Right ventricle myocardium superior (tissue), 1 donor: Measurements from ENCODE around the gene ALDH3B1. TPM values are rescaled to one million over a fixed set of nuclear protein-coding genes. Genes with fewer than 3 reads are reported as not detected.

ENCODE experiments used
- ATAC-seq: fragments of 200-7000 bp; cut with Tn5 transposase; one replicate; pipeline ENCODE4 v1.9.1; 2020; ENCODE audit warnings: mild to moderate bottlenecking; ENCODE audit not compliant: poor library complexity
- DNase-seq: peaks from one replicate; pipeline ENCODE4 v3.0.0-alpha.2; 2020
- intact Hi-C: fragments of 100-400 bp; cut with DNase I; formaldehyde crosslinking; loops from one replicate; pipeline ENCODE4 v1.11.2; 2022
- total RNA-seq: library from RNA; stranded (reverse); fragmentation: NEBNext Ultra II Directional; extraction: Animal tissue kit (Norgen Biotek cat#: 25700); gene quantifications from one replicate; pipeline ENCODE4 v1.2.1, GENCODE V29; 2021
- donor health status: DM: no; HTN: yes; CAD: no; lungs with severe emphysema.

ALDH3B1 gene
- total RNA-seq, 1 donor from 2014 or later, result 4.4 TPM

DNA sequence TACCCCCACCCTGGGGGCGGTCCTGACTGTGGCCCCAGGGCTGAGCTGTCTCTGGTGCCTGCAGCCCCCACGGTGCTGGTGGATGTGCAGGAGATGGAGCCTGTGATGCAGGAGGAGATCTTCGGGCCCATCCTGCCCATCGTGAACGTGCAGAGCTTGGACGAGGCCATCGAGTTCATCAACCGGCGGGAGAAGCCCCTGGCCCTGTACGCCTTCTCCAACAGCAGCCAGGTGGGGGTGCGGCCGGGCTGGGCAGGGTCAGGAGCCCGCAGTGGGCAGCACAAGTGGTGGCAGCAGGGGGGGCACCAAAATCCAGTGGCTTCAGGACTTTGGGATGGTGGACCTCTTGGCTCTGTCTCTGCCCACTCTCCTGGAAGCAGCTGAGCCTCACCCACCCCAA lies 12.4 kb downstream of the ALDH3B1 start:
- DNase-seq, result no peak
- ATAC-seq, result no peak
- intact Hi-C loops, result no loop called here

DNA sequence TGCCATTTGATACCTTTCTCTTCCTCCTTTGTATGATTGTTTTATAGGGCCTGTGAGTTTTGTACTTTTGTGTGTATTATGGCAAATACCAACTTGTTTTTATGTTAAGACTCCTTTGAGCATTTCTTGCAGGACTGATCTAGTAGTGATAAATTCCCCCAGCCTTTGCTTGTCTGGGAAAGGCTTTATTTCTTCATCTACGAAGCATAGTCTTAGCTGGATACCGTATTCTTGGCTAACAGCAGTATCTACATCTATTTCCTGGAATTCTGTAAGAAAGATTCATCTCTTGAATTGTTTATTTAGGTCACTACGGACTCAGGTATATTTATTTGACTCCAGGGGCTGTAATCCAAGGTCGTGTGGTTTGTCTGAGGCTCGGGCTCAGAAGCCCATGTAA lies 14.4 kb downstream of the ALDH3B1 start:
- ATAC-seq (no peak), DNase-seq (no peak)
- intact Hi-C loops, result no loop called here

GRCh38 chr11:68025047-68025446 lies 14.9 kb downstream of the ALDH3B1 start:
- intact Hi-C loops, result no loop called here
- DNase-seq (no peak), ATAC-seq (no peak)

DNA sequence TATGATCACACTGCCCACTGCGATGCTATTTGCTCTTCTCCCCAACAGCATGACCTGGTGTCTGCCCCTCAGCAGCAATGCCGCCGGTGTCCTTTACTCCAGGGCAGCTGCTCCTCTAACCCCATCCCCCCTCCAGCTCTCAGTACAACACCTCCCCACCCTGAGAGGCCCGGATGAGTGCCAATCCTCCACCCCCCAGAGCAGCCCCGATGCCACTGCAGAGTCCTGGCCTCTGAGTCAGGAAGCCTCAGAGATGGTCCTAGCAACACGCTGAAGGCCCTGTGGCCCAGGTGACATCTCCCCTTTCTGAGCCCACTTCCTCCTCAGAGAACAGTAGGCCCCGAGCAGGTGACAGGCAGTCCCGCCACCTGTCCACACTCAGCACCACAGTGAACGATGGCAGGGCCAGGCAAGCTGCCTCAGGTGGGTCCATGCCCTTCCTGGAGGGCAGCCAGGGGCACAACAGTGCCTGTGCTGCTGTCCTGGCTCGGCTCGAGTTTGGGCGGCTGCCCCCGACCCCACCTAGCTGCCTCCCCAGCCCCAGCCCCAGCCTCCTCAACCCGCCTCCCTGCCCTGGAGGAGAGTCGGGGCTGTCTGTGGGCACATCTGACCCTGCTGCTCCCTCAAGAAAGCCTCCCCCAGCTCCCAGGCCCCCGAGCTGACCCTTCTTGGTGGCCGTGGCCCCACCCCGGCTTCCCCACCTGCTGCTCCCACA lies 16.4 kb downstream of the ALDH3B1 start:
- intact Hi-C loops, result no loop called here
- DNase-seq, result no peak
- no peak for ATAC-seq

GRCh38 chr11:68027667-68028066 lies 17.5 kb downstream of the ALDH3B1 start:
- DNase-seq (no peak), ATAC-seq (no peak)
- intact Hi-C loops, result no loop called here

- ATAC-seq (no peak), DNase-seq (no peak)
- intact Hi-C loops, result no loop called here
These were observed 18.8 kb downstream of the ALDH3B1 start for GRCh38 chr11:68028802-68029545.

- intact Hi-C loops, result loop anchor here (10.0 kb wide), 1 partner anchor 94 kb away; the partner anchor contains the start of gene CHKA
- ATAC-seq (peak; percentile 92), DNase-seq (peak; percentile 99)
These were observed 20.4 kb downstream of the ALDH3B1 start, which contains the start of gene NDUFS8 for GRCh38 chr11:68030318-68031143. NDUFS8 (plus strand) TSS chr11:68030681; CDS start chr11:68032152, 1,471 bp downstream.

DNA sequence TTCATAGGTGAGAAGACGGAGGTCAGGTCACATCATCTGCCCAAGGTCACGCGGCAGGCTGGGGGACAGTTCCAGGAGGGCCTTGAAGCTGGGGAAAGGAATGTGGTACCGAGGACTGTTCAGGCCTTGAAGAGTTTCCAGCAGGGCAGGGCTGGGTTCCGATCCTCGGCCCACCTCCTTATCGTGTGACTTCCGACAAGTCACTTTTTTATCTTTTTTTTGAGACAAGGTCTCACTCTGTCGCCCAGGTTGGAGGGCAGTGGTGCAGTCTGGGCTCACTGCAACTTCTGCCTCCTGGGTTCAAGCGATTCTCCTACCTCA lies 21.0 kb downstream of the ALDH3B1 start:
- ATAC-seq, result peak; percentile 3
- no peak for DNase-seq
- intact Hi-C loops, result loop anchor here (10.0 kb wide), 1 partner anchor 94 kb away; the partner anchor contains the start of gene CHKA

DNA sequence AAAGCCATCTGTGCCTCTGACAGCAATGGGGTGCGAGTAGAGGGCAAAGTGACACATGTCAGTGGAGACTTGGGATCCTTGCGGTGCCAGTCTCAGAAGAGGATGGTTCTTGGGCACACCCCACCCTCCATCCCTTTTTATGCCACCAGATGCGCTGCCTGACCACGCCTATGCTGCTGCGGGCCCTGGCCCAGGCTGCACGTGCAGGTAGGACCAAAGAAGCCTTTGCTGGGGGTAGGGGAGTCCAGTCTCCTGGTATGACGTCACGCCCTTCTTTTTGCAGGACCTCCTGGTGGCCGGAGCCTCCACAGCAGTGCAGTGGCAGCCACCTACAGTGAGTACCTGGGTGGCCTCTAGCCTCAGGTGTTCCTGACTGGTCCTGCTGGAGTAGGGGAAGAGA lies 21.9 kb downstream of the ALDH3B1 start:
- intact Hi-C loops, result loop anchor here (10.0 kb wide), 1 partner anchor 93 kb away; the partner anchor contains the start of gene CHKA
- DNase-seq (no peak), ATAC-seq (no peak)

DNA sequence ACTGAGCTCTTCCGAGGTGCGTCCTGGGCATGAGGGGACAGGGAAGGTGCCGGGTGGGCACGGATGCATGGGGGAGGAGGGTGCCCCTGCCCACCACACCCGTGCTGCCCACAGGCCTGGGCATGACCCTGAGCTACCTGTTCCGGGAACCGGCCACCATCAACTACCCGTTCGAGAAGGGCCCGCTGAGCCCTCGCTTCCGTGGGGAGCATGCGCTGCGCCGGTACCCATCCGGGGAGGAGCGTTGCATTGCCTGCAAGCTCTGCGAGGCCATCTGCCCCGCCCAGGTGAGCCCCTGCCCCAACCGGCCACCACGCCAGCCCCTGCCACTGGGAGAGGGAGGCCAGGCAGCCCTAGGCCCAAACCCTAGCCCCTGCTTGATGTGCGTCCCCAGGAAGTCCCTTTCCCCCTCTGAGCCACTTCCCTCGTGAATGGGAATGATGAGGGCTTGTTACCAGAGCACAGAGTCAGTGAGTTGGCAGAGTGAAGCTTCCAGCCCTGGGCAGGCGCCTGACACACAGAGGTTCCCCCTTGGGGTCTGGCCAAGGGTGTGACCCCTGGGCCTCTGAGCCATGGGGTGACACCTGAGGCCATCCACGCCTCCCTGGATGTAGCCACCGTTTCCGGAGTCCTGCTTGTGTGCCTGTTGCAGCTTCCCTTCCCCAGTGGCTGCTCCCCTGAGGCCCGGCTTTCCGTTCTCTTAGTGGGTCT lies 23.0 kb downstream of the ALDH3B1 start:
- DNase-seq (no peak), ATAC-seq (no peak)
- intact Hi-C loops, result loop anchor here (10.0 kb wide), 1 partner anchor 92 kb away; the partner anchor contains the start of gene CHKA

GRCh38 chr11:68033708-68034045 lies 23.6 kb downstream of the ALDH3B1 start:
- intact Hi-C loops, result loop anchor here (10.0 kb wide), 1 partner anchor 91 kb away; the partner anchor contains the start of gene CHKA
- peak; percentile 37 for ATAC-seq

GRCh38 chr11:68035266-68035876 lies 25.2 kb downstream of the ALDH3B1 start:
- intact Hi-C loops, result loop anchor here (10.0 kb wide), 1 partner anchor 89 kb away; the partner anchor contains the start of gene CHKA
- DNase-seq (no peak), ATAC-seq (no peak)

More at GRCh38 chr11:68033708-68034045, 23.6 kb downstream of the ALDH3B1 start:
- peak; percentile 81 for DNase-seq

DNA sequence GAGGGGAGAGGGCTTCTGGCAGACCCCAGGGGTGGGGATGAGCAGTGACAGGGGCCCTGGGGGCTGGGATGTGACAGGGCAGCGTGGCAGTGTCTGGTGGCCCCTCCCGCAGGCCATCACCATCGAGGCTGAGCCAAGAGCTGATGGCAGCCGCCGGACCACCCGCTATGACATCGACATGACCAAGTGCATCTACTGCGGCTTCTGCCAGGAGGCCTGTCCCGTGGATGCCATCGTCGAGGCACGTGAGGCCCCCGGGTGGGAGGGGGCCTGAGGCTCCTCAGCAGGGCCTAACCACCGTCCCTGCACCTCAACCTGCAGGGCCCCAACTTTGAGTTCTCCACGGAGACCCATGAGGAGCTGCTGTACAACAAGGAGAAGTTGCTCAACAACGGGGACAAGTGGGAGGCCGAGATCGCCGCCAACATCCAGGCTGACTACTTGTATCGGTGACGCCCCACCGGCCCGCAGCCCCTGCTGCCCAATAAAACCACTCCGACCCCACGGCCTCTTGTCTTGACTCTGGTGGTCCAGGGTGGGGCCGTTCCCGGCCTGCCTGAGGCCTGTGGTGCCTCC lies 26.1 kb downstream of the ALDH3B1 start:
- ATAC-seq, result no peak
- DNase-seq, result peak; percentile 61
- intact Hi-C loops, result loop anchor here (10.0 kb wide), 1 partner anchor 89 kb away; the partner anchor contains the start of gene CHKA

GRCh38 chr11:68036717-68037239 lies 26.7 kb downstream of the ALDH3B1 start:
- peak; percentile 86 for DNase-seq
- peak; percentile 8 for ATAC-seq
- intact Hi-C loops, result loop anchor here (10.0 kb wide), 1 partner anchor 88 kb away; the partner anchor contains the start of gene CHKA

GRCh38 chr11:68037411-68038225 lies 27.5 kb downstream of the ALDH3B1 start:
- DNase-seq, result no peak
- ATAC-seq, result no peak

GRCh38 chr11:68038226-68038717 lies 28.1 kb downstream of the ALDH3B1 start:
- no peak for DNase-seq
- intact Hi-C loops, result loop anchor here (10.0 kb wide), 1 partner anchor 87 kb away; the partner anchor contains the start of gene CHKA
- ATAC-seq, result peak; percentile 1

More at GRCh38 chr11:68037411-68038225, 27.5 kb downstream of the ALDH3B1 start:
- intact Hi-C loops, result loop anchor here (10.0 kb wide), 1 partner anchor 87 kb away; the partner anchor contains the start of gene CHKA
